Peyer's patch (tissue), 4 donors: ENCODE measurements around the gene QPCT.

Experiments
- POLR2A ChIP-seq, 2 donors: fragments of 450-650 bp; IDR thresholded peaks; one replicate each; pipeline ENCODE4 v1.5.1; 2017; ENCODE audit warnings: antibody characterized with exemption in 2 of 2, mild to moderate bottlenecking in 2 of 2, moderate library complexity in 2 of 2
- TF ChIP-seq, protein P1 (sequence below), 6 experiments: fragments of 450-650 bp in 4 of 6; fragments of 200-600 bp in 2 of 6; sonication (generic) in 1 of 6; IDR thresholded peaks; one replicate each; pipeline ENCODE4 v1.5.1; 2017 to 2019; ENCODE audit warnings: antibody characterized with exemption in 6 of 6, mild to moderate bottlenecking in 3 of 6, moderate library complexity in 1 of 6

- TF ChIP-seq POLR2A (IDR thresholded peaks at IDR 0.05): no peak
- TF ChIP-seq, protein P1, sequence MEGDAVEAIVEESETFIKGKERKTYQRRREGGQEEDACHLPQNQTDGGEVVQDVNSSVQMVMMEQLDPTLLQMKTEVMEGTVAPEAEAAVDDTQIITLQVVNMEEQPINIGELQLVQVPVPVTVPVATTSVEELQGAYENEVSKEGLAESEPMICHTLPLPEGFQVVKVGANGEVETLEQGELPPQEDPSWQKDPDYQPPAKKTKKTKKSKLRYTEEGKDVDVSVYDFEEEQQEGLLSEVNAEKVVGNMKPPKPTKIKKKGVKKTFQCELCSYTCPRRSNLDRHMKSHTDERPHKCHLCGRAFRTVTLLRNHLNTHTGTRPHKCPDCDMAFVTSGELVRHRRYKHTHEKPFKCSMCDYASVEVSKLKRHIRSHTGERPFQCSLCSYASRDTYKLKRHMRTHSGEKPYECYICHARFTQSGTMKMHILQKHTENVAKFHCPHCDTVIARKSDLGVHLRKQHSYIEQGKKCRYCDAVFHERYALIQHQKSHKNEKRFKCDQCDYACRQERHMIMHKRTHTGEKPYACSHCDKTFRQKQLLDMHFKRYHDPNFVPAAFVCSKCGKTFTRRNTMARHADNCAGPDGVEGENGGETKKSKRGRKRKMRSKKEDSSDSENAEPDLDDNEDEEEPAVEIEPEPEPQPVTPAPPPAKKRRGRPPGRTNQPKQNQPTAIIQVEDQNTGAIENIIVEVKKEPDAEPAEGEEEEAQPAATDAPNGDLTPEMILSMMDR (IDR thresholded peaks at IDR 0.05): no peak
Observed at GRCh38 chr2:37370666-37371065, 26.2 kb downstream of the QPCT start.
